ENCODE results near the gene CMSS1. TPM values are rescaled to one million over a fixed set of nuclear protein-coding genes. Genes with fewer than 3 reads are reported as not detected.
A peak's percentile ranks its signal among the peaks of the same experiment; 100 is the strongest.

Gene CMSS1
- polyA plus RNA-seq, 1 of the 3 experiments (the other 2 are of a cell fraction): 9.1 TPM

- H3K9me3 ChIP-seq: no peaks in the 10 kb centered on the region
- ChIA-PET CTCF (interaction anchor here (5.5 kb wide), 1 partner anchor 397 kb away, joined by 22 read pairs; no protein-coding TSS in a partner anchor), POLR2A (no interaction called here)
- no peak overlapping the region for H3K9ac ChIP-seq
- 96% methylated on average over 1 of the region's 1 CpG for WGBS (ENCODE audit: low lambda C conversion rate)
- H4K20me1 ChIP-seq (ENCODE audit: insufficient read depth): no peaks in the 10 kb centered on the region
- no peak for TF ChIP-seq GATA2 (CRISPR knock-in tag; IDR thresholded peaks at IDR 0.05)
- no peak for TF ChIP-seq ELF1 (IDR thresholded peaks at IDR 0.05)
- no peak for TF ChIP-seq SIN3A (IDR thresholded peaks at IDR 0.05; ENCODE audit: borderline replicate concordance, low read depth, low read length)
- no peak for TF ChIP-seq RFX5 (IDR thresholded peaks at IDR 0.05; ENCODE audit: low read length)
- TF ChIP-seq YY1 (IDR thresholded peaks at IDR 0.05; ENCODE audit: low read depth): no peak
- no peak for TF ChIP-seq FOSL2 (IDR thresholded peaks at IDR 0.05; ENCODE audit: borderline replicate concordance, low read depth)
- TF ChIP-seq MXI1 (IDR thresholded peaks at IDR 0.05; ENCODE audit: low read depth, low read length): no peak
- no peak for TF ChIP-seq IRF3 (IDR thresholded peaks at IDR 0.05; ENCODE audit: low read depth, low read length)
- no peak for TF ChIP-seq FOXJ3 (CRISPR knock-in tag; IDR thresholded peaks at IDR 0.05)
- TF ChIP-seq POLR2AphosphoS5 (IDR thresholded peaks at IDR 0.05; ENCODE audit: low read depth, low read length): no peak
- TF ChIP-seq MEF2A (IDR thresholded peaks at IDR 0.05; ENCODE audit: borderline replicate concordance, low read depth): no peak
- no peak for TF ChIP-seq FOXM1 (IDR thresholded peaks at IDR 0.05; ENCODE audit: low read depth)
- TF ChIP-seq EZH2phosphoT487 (IDR thresholded peaks at IDR 0.05; ENCODE audit: borderline replicate concordance, low read depth): no peak
- no peak for TF ChIP-seq NRF1 (IDR thresholded peaks at IDR 0.05; ENCODE audit: low read depth, low read length)
- TF ChIP-seq CTCF (IDR thresholded peaks at IDR 0.05): no peak
- no peak for TF ChIP-seq NFIC (IDR thresholded peaks at IDR 0.05; ENCODE audit: borderline replicate concordance)
- TF ChIP-seq TAF1 (IDR thresholded peaks at IDR 0.05; ENCODE audit: borderline replicate concordance, low read depth, low read length): no peak
- peaks cover 2 to 33% of the 10 kb centered on the region in 2 experiments for H3K4me1 ChIP-seq (ENCODE audit: control insufficient read depth in 1 of 2, insufficient read depth in 2 of 2, low read depth in 1 of 2, low read length in 1 of 2)
- H3K27ac ChIP-seq (ENCODE audit: low read depth in 2 of 2, low read length in 1 of 2): peak overlapping the region in 1 of 2 experiments; percentile 9; a peak in 2 of 4 replicates
- H3K4me2 ChIP-seq: no peak overlapping the region
- no peaks in the 10 kb centered on the region for H3K9me2 ChIP-seq
- H3K27me3 ChIP-seq (ENCODE audit: insufficient read depth): no peaks in the 10 kb centered on the region
- H2AFZ ChIP-seq (ENCODE audit: low read depth): no peak overlapping the region
- DNase-seq: no peak
- H3K4me3 ChIP-seq (ENCODE audit: low read depth in 2 of 2, low read length in 1 of 2): no peak overlapping the region
- peaks cover 28 to 32% of the 10 kb centered on the region in 2 experiments for H3K36me3 ChIP-seq (replicated peaks in 1 of 2; ENCODE audit: control insufficient read depth in 1 of 2, insufficient read depth in 2 of 2, low read length in 1 of 2)
- peaks cover 90% of the 10 kb centered on the region for H3K79me2 ChIP-seq (ENCODE audit: insufficient read depth)
- H3F3A ChIP-seq (replicated peaks; ENCODE audit: insufficient read depth): peaks cover 7% of the 10 kb centered on the region
Measured at GRCh38 chr3:99857278-99857677, 39.6 kb downstream of the CMSS1 start.

Data from SK-N-SH (cell line).